Measurements from ENCODE around the gene EPHA2.

The EPHA2 gene

DNA sequence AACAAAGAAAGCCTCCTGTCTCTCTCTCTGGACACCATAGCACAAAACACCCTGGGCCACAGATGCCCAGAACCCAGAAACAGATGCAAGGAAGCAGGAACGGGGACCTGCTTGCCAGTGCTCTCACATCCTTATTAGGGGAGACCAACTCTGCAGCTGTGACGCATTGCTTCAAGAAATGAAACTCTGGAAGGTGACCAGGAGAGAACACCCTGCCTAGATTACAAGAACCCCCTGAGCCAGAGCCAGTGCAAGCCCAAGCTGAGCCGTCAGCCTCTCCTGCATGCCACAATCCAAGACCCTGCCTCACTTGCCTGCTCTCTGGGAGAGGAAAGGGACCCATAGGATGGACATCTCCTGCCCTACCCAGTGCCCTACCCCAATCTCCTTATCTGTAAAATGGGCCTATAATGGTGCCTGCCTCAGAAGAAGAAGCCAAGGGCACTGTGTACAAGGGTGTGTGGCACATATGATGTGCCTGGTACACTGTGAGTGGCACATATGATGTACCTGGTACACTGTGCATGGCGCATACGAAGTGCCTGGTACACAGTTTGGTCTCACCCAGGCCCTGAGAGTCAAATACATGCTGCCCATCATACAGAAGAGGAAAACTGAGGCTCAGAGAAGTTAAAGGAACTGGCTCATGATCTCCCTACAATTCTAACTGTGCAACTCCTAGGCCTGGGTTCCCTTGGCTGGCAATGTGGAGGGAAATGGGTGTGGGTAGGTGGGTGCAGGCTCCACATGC is 65.6 kb downstream of the EPHA2 start:
- ATAC-seq = no peak

DNA sequence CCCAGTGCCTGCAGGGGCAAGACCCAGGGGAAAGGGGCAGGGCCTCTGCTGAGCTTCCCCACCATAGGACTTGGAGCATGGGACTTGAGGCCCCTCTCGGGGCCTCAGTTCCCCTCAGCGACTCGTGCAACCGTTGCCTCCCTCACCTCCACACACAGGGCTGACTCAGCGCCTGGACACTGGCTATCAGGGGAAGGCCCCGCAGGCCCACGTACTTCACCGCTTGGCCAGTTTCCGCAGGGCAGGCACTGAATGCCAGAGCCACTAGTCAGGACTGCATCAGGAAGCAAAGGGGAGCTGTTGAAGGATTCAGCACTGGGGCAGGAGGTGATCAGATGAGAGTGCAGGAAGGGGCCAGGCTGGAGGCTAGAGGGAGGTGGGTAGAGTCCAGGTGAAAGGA is 66.9 kb downstream of the EPHA2 start:
- ATAC-seq = no peak

DNA sequence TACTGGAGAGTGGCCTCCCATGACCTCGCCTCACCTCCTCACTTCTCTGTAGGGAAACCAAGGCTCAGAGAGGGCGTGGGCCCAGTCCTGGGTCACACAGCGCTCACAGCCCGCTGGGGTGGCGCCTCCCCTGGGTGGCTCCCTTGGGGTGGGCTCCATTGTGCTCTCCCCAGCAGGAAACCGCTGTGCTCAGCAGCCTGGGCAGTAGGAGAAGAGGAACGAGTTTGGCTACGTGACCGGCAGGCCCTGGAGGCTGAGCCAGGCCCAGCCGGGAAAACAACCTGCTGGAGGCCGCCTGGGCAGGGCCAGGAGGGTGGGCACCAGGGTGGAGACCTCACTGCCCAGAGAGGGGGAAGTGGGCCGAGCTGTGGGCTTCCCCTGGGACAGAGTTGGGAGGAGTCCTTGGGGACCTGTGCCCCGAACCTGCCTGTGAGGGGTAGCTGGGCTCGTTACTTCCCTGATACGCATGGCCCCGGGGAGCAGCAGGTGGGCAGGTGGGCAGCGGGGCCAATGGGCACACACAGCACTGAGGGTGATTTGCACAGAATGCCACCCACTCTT is 67.4 kb downstream of the EPHA2 start:
- ATAC-seq = no peak

DNA sequence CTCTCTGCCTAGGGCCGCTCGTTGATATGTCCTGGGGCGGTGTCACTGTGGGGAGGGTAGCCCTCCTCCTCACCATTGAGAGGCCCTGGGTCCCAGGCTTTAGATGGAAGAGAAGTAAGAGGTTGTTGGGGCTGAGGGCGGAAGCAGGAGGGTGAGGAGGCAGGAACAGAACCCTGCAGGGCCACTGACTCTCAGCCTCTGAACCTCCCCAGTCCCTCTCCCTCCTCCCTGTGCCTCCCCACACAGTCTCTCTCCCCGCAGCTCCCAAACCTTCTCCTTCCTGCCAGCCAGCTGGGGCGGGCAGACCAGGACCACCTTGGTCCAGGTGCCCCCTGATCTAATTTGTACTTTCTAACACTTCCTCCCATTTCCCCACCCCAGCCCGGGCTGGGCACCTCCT is 68.1 kb downstream of the EPHA2 start:
- ATAC-seq = no peak

DNA sequence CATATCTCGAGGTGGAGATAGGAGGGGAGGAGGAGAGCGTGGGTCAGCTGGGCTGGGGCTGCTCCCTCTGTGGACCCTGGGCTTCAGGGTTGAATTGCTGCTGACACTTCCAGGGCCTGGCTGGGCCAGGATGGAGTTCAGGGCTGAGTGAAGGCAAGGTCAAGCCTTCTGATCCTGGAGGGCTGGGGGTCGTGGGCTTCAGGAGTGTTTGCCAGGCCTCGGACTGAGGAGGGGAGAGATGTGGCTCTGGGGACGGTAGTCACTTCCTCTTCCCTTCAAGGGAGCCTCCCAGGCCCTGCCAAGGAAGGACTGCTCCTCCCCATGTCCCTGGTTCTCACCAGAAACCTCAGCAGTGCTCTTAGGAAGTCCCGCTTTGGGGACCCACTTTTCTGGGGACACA is 70.3 kb downstream of the EPHA2 start:
- no peak for ATAC-seq

DNA sequence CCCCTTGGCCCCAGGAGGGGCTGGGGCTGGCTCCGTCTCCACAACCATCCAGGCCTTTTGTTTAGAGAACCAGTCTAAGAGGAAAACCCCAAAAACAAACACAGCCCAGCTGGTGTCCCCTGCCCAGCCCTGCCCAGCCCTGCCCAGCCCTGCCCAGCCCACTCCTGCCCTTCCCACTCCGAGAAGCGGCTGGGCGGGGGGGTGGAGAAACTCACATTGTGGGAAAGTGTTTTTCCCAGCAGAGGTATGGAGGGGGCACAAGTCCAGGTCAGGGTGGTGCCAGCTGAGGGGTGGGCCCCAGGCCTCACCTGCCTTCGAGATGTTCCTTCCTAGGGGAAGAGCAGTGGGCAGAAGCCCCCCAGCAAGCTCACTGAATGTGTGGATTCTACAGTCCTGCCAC is 72.4 kb downstream of the EPHA2 start:
- no peak for ATAC-seq

DNA sequence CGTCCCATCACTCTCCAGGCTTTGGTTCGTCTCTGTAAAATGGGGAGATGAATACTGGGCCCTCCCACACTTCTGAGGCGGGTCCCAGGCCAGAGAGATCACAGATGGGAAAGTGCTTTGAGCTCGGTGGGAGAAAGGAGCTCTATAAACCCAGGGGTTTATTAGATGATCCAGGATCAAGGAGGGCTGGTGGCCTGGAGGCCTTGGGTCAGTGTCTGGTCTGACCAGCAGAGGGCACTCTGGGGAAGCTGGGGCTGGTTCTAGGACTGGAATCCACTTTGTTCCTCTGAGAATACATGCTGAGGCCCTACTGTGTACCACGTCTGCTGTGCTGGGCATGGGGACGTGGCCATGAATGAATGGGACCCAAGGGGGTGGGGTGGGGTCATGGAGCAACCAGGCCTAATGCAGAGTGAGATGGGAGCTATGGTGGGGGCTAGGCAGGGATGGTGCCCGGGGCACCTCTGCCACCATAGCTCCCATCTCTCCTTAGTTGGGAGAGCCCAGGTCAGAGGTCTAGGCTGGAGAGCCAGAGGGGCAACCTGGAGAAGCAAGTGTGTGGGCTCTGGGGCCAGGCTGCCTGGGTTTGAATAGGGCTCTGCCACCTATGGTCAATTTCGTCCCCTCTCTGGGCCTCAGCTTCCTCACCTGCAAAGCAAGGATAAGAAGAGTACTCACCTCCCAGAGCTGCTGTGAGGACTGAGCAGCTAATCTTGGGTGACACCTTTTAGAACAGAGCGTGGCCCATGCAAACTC is 73.4 kb downstream of the EPHA2 start:
- no peak for ATAC-seq

DNA sequence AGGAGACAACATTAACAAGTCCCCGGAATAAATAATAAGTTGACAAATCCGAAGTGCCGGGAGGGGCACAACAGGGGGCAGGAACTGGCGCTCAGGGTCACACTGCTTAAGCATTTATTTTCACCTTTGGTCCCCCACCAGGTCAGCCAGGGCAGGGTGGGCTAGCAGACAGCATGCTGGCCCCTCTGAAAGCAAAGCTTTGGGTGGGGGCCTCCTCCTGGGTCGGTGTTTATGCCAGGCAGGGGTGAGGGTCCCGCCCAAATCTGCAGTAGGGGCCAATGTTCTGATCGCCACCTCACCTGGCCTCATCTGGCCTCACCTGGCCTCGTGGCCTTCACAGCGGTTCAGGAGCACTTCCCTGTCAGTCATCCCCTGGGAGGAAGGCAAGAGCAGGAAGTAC is 74.2 kb downstream of the EPHA2 start:
- no peak for ATAC-seq

DNA sequence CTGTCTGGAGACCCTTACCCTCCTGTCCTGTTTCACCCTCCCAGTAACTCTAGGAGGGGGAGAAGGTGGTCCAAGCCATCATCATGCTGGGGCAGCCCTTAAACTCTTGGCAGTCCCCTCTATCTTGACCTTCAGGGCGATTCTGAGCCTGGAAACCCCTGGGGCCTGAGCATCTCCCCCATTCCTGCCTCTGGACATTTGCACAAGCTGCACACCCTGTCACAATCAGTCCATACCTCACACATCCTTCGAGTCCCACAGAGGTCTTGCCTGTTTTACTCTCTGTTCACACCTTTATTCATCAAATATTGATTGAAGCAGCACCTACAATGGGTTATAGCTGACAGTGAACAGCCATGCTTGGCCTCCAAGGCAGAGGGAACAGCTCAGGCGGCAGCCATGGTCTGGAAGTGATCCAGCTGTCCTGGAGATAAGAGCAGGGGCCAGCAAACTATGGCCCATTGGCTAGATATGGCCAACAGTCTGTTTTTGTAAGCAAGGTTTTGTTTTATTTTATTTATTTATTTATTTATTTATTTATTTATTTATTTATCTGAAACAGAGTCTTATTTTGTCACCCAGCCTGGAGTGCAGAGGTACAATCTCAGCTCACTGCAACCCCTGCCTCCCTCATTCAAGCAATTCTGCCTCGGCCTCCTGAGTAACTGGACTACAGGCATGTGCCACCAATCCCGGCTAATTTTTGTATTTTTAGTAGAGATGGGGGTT is 75.3 kb downstream of the EPHA2 start:
- ATAC-seq = no peak

DNA sequence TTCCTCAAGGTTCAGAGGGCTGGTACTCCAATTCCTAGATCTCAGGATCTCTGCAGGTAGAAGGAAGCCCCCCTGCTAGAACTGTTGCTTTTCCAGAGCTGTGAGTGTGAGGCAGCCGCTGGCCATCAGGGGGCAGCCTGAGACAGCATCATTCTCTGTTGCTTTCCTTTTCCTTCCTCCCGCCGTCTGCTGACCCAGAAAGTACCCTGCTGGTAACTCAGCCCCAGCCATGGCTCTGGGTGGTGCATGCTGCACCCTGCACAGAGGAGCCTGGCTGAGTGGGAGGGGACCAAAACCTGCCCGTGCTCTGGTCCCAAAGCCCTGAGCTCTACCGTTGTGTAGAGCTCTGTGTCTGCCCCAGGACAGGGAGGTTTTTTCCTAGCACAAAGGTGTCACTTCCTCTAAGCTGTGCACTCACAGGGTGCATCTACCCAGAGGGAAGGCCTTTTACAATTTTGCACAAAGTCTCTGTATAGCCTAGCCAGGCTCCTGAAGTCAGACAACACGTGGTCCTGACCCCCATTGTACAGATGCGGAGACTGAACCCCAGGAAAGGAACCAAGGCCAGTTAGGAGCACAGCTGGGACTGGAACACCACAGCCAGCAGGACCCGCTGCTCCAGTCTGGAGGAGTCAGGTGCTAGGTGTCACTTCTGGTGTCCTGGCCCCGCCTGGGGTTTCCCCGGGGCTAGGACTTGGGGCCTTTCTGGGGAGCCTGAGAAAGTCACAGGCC is 76.8 kb downstream of the EPHA2 start:
- peak; percentile 75 to 87 for ATAC-seq

DNA sequence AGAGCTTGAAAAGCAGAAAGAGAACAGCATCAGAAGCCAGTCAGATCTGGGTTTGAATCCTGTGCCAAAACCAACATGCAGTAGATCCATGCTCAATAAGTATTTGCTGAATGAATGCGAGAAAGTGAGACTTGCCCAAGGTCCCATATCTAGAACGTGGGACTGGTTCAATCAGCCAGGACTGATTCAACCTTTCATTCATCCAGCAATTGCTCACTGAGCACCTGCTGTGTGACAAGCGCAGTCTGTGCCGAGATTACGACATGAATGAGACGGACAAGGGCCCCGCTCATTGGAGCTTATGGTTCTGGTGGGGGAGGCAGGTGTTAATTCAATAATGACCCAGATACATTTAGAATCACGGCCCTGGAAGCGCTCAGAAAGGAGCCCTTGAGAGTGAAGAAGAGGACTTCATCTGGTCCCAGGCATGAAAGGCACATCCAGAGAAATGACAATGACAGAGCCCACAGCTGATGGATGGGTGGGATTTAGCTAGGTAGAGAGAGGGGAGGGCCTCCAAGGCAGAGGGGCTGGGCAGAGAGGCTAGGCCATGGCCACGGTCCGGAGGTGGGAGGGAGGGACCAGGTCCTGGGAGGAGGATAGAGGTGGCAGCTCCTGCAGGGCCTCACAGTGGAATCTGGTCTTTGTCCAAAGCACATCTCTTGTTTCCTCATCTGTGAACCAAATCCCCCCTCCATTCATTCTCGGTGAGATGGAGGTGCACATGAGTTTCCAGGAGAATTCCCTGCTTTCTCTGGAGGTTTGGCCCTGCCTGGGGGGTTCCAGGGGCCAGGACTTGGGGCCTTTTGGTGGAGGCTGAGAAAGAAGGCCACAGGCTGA is 78.2 kb downstream of the EPHA2 start:
- no peak for ATAC-seq

DNA sequence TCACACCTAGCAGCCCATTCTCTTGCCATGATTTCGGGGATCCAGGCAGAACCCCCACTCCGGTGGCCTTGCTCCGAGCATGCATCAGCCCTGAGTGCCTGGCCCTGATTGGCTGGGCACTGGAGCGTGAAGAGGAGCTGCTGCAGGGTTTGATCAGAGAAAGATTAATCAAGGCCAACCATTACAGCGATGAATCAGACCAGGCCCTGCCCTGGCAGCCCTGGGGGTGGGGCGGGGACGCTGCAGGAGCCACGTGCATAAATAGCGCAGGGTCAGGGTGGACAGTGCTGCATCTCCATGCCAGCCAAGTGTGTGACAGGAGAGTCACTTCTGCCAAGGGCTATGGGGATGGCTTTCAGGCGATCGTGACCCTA is 79.0 kb downstream of the EPHA2 start:
- ATAC-seq = no peak

DNA sequence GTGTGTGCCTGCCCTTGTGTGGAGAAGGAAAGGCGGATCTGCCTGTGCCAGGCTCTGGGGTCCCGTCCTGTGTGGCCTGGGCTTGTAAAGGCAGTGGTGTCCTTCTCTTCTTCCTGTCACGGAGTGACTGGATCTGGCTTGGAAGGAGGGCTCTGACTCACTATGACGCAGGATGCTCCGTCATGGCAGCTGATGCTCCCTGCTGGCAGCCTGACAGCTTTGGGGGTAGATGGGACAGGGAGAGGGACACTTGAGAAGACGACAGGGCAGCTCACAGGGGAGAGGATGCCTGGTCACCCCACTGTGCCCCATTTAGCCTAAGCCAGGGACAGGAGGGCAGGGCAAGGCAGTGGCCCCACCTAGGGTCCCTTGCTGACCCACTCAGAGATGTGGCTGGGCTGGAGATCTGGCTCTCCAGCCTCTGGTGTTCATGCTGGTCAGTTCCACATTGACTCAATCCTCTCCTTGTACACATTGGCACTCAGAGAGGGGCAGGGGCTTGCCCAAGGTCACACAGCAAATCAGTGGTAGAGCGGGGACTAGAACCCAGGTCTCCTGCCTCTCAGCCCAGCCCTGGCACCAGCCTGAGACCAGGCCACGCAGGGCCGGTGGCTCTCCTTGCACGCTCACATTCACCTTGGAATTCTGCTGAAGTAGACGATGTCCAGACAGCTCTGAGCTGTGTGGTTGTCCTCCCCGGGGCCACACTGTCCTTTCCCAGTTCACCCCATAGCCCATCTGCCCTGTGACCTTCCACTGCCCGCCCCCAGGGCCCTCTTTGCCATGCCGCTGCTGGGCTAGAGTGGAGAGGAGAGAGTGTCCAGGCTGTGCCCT is 79.6 kb downstream of the EPHA2 start:
- no peak for ATAC-seq

DNA sequence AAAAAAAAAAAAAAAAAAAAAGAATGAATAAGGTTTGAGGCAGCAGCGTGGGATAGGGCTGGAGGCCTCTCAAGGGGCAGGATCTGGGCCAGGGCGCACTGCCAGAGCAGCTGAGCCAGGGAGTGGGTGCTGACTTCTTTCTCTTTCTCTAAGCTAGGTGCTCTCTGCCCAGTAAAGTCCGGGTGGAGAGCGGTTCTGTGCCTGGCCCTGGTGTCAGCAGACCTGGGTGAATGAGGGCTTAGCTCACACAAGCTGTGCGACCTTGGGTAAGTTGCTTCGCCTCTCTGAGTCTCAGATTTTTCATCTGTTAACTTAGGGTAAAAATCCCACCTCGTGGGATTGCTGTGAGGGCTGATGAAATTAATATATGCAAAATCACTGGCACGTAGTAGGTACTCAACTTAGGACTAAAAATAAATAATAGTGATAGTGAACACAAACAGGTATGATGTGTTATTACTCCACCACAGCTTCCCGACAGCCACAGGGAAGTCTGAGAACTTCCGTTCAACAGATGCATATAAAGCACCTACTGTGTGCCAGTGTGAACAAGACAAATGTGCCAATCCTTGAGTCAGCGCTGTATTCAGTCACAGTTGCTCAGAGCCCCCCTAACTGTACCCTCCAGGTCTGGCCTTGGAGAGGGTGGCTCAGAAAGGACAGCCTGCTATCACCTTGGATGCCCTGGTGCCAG is 80.4 kb downstream of the EPHA2 start:
- ATAC-seq = no peak
